Glutamatergic neuron (in vitro differentiated cells): ENCODE measurements around the gene CLEC19A. TPM values are rescaled to one million over a fixed set of nuclear protein-coding genes. Genes with fewer than 3 reads are reported as not detected.

ENCODE experiments used
- DNase-seq: peaks from one replicate; pipeline ENCODE4 v3.0.0; 2022
- H3K27ac Mint-ChIP-seq: one replicate; pipeline ENCODE4 v1.8.0; 2020; ENCODE audit warnings: mild to moderate bottlenecking, mixed read lengths, inconsistent platforms; ENCODE audit not compliant: unreplicated experiment
- H3K27me3 Mint-ChIP-seq: one replicate; pipeline ENCODE4 v1.8.0; 2020; ENCODE audit warnings: mild to moderate bottlenecking, moderate library complexity, mixed read lengths, inconsistent platforms; ENCODE audit not compliant: unreplicated experiment
- H3K36me3 Mint-ChIP-seq: one replicate; pipeline ENCODE4 v1.8.0; 2020; ENCODE audit warnings: mild to moderate bottlenecking, mixed read lengths, inconsistent platforms; ENCODE audit not compliant: unreplicated experiment
- H3K4me1 Mint-ChIP-seq: one replicate; pipeline ENCODE4 v1.8.0; 2020; ENCODE audit warnings: mild to moderate bottlenecking, low read depth, mixed read lengths, inconsistent platforms; ENCODE audit not compliant: unreplicated experiment
- H3K4me3 Mint-ChIP-seq: one replicate; pipeline ENCODE4 v1.8.0; 2020; ENCODE audit warnings: mild to moderate bottlenecking, mixed read lengths, inconsistent platforms; ENCODE audit not compliant: unreplicated experiment
- H3K9me3 Mint-ChIP-seq: one replicate; pipeline ENCODE4 v1.8.0; 2020; ENCODE audit warnings: mild to moderate bottlenecking, moderate library complexity, mixed read lengths, inconsistent platforms; ENCODE audit not compliant: unreplicated experiment
- total RNA-seq: library from RNA; stranded (reverse); fragmentation: NEBNext Ultra II Directional; extraction: Animal tissue kit (Norgen Biotek cat#: 25700); gene quantifications from one replicate; pipeline ENCODE4 v1.2.1, GENCODE V29; 2021; ENCODE audit not compliant: unreplicated experiment
- TF ChIP-seq, protein P1 (sequence below): fragments of 200-600 bp; sonication (generic); IDR thresholded peaks from one replicate; pipeline ENCODE4 v1.5.0; 2021; ENCODE audit not compliant: partially characterized antibody, unreplicated experiment

The CLEC19A gene
- total RNA-seq, 1 donor from 2014 or later: not detected

DNA sequence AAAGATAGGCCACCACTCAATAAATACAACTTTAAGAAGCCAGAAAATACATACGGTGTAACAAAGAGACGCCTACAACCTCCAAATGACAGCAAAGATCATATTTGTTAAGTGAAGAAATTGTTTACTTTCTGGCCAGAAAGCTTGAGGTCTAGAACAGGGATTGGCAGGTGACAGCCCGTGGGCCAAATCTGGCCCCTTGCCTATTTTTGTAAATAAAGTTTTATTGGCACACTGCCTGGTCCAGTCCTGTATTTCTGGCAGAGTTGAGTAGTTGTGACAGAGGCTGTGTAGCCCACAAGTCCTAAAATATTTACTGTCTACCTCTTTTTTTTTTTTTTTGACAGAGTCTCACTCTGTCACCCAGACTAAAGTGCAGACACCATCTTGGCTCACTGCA lies 3.4 kb upstream of the CLEC19A start:
- peaks cover 4% of the 10 kb centered on the region for H3K9me3 Mint-ChIP-seq
- H3K27me3 Mint-ChIP-seq: peaks cover 2% of the 10 kb centered on the region
- no peak overlapping the region for H3K27ac Mint-ChIP-seq
- peaks cover 7% of the 10 kb centered on the region for H3K36me3 Mint-ChIP-seq
- no peak for DNase-seq
- TF ChIP-seq, protein P1, sequence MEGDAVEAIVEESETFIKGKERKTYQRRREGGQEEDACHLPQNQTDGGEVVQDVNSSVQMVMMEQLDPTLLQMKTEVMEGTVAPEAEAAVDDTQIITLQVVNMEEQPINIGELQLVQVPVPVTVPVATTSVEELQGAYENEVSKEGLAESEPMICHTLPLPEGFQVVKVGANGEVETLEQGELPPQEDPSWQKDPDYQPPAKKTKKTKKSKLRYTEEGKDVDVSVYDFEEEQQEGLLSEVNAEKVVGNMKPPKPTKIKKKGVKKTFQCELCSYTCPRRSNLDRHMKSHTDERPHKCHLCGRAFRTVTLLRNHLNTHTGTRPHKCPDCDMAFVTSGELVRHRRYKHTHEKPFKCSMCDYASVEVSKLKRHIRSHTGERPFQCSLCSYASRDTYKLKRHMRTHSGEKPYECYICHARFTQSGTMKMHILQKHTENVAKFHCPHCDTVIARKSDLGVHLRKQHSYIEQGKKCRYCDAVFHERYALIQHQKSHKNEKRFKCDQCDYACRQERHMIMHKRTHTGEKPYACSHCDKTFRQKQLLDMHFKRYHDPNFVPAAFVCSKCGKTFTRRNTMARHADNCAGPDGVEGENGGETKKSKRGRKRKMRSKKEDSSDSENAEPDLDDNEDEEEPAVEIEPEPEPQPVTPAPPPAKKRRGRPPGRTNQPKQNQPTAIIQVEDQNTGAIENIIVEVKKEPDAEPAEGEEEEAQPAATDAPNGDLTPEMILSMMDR: no peak
- no peak overlapping the region for H3K4me3 Mint-ChIP-seq
- no peaks in the 10 kb centered on the region for H3K4me1 Mint-ChIP-seq

DNA sequence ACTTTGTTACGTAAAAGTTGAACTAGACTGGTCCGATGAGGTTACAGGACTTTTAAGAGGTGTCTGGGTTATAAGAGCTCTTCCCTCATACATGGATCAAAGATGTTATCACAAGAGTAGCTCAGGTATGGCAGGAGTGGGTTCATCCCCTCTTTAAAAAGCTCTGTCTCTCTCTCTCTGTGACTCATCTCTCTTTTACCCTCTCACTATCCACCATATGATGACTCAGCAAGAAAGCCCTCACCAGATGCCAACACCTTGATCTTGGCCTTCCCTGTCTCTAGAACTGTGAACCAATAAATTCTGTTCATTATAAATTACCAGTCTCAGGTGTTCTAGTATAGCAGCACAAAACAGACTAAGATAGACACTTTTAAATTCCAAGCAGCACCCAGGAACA lies 1.9 kb upstream of the CLEC19A start:
- no peak for DNase-seq
- Mint-ChIP-seq H3K27ac (no peak overlapping the region), H3K36me3 (peaks cover 4% of the 10 kb centered on the region), H3K4me3 (no peak overlapping the region), H3K4me1 (no peaks in the 10 kb centered on the region), H3K27me3 (peaks cover 2% of the 10 kb centered on the region), H3K9me3 (peaks cover 2% of the 10 kb centered on the region)
- TF ChIP-seq, protein P1: no peak

DNA sequence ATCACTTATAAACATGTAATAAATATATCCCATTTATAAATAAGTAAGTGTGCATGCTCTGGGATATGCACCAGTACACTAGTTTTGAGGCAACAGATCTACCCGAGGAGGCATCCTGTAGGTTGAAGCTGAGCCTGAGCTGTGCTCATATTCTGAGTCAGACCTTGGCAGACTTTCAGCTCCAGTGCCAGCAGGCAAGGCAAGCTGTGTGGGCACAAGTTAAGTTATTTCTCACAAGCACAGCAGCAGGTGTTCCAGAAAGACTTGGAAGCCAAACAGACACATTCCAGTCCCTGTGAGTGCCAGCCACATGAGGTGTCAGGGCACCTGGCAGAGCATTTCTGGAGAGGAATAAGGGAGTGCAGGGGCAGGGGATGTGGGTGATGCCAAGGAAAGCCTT lies 1.3 kb upstream of the CLEC19A start:
- Mint-ChIP-seq H3K4me1 (no peaks in the 10 kb centered on the region), H3K27me3 (no peaks in the 10 kb centered on the region), H3K27ac (no peak overlapping the region), H3K9me3 (no peaks in the 10 kb centered on the region), H3K36me3 (no peaks in the 10 kb centered on the region), H3K4me3 (no peak overlapping the region)
- no peak for DNase-seq
- TF ChIP-seq, protein P1: no peak

DNA sequence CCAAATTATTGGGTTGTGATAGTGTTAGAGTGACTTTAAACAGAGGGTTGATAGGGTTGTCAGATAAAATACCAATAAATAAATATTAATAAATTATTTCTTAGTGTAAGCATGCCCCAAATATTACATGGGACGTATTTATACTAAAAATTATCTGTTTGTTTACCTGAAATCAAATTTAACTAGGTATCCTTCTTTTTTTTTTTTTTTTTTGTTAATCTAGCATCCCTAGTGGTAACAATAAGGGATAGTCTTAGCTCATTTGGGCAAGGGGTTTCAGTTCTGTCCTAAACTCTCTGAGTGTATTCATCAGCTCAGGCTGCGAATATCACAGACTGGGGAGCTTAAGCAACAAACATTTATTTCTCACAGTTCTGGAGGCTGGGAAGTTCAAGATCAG lies 1.3 kb downstream of the CLEC19A start:
- H3K27me3 Mint-ChIP-seq: peaks cover 2% of the 10 kb centered on the region
- no peak for DNase-seq
- H3K4me3 Mint-ChIP-seq: no peak overlapping the region
- TF ChIP-seq, protein P1: no peak
- no peak overlapping the region for H3K27ac Mint-ChIP-seq
- H3K36me3 Mint-ChIP-seq: no peaks in the 10 kb centered on the region
- H3K9me3 Mint-ChIP-seq: no peaks in the 10 kb centered on the region
- H3K4me1 Mint-ChIP-seq: peaks cover 10% of the 10 kb centered on the region

DNA sequence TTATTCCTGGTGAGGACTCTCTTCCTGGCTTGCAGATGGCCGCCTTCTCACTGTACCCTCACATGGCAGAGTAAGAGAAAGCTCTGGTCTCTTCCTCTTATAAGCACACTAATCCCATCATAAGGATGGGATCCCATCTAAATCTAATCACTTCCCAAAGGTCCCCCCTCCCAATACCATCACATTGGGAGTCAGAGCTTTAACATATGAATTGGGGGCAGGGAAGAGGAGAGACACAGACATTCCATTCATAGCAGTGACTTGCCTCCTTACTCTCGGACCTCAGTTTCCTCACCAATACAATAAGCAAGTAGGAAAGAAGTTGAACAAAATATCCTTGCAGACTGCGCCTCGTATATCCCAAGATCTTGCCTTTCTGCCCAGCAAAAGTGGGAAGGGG lies 1.7 kb downstream of the CLEC19A start:
- H3K27ac Mint-ChIP-seq: no peak overlapping the region
- H3K4me1 Mint-ChIP-seq: peaks cover 10% of the 10 kb centered on the region
- H3K4me3 Mint-ChIP-seq: no peak overlapping the region

More for the DNA sequence above, 1.7 kb downstream of the CLEC19A start:
- DNase-seq: no peak
- H3K9me3 Mint-ChIP-seq: no peaks in the 10 kb centered on the region
- H3K27me3 Mint-ChIP-seq: peaks cover 2% of the 10 kb centered on the region
- no peaks in the 10 kb centered on the region for H3K36me3 Mint-ChIP-seq
- TF ChIP-seq, protein P1: no peak
